HepG2 (cell line): ENCODE measurements around the gene CRAT. TPM values are rescaled to one million over a fixed set of nuclear protein-coding genes. Genes with fewer than 3 reads are reported as not detected.
A peak's percentile ranks its signal among the peaks of the same experiment; 100 is the strongest.

Experiments used
- DPF2 ChIP-seq: sonication (generic); formaldehyde crosslinking; IDR thresholded peaks from 2 replicates; pipeline ENCODE4 v1.4.0; 2020; ENCODE audit warnings: mild to moderate bottlenecking, low read depth, missing genetic modification reagents, borderline replicate concordance
- EED ChIP-seq: sonication (generic); formaldehyde crosslinking; IDR thresholded peaks from 2 replicates; pipeline ENCODE4 v1.5.0; 2020; ENCODE audit warnings: mild to moderate bottlenecking, missing genetic modification reagents
- FOXJ3 ChIP-seq: sonication (generic); formaldehyde crosslinking; IDR thresholded peaks from 2 replicates; pipeline ENCODE4 v1.4.0; 2020; ENCODE audit warnings: missing genetic modification reagents, mild to moderate bottlenecking, borderline replicate concordance
- GTF2F1 ChIP-seq: fragments of 150-350 bp; IDR thresholded peaks from 2 replicates; pipeline ENCODE4 v1.6.1; 2014; ENCODE audit warnings: low read length
- MTF1 ChIP-seq: sonication (generic); formaldehyde crosslinking; IDR thresholded peaks from 2 replicates; pipeline ENCODE4 v1.5.0; 2020; ENCODE audit warnings: missing genetic modification reagents
- NFE2 ChIP-seq: sonication (generic); formaldehyde crosslinking; IDR thresholded peaks from 2 replicates; pipeline ENCODE4 v1.4.0; 2020; ENCODE audit warnings: missing genetic modification reagents
- NFE2L2 ChIP-seq: fragments of 150-350 bp; IDR thresholded peaks from 2 replicates; pipeline ENCODE4 v1.6.1; 2014; ENCODE audit warnings: low read length
- NR1H2 ChIP-seq: sonication (generic); formaldehyde crosslinking; IDR thresholded peaks from 2 replicates; pipeline ENCODE4 v1.8.1; 2022; ENCODE audit warnings: low read depth, missing genetic modification reagents, borderline replicate concordance
- ONECUT2 ChIP-seq: sonication (generic); formaldehyde crosslinking; IDR thresholded peaks from 2 replicates; pipeline ENCODE4 v1.4.0; 2020; ENCODE audit warnings: missing genetic modification reagents
- SMYD3 ChIP-seq: sonication (generic); formaldehyde crosslinking; IDR thresholded peaks from 2 replicates; pipeline ENCODE4 v1.8.1; 2023; ENCODE audit warnings: mild to moderate bottlenecking, missing genetic modification reagents
- ZC3H13 ChIP-seq: sonication (generic); formaldehyde crosslinking; IDR thresholded peaks from 2 replicates; pipeline ENCODE4 v1.8.1; 2023; ENCODE audit warnings: mild to moderate bottlenecking, missing genetic modification reagents, moderate library complexity
- ZMYM2 ChIP-seq: sonication (generic); formaldehyde crosslinking; IDR thresholded peaks from 2 replicates; pipeline ENCODE4 v1.8.0; 2022; ENCODE audit warnings: mild to moderate bottlenecking, missing genetic modification reagents
- ZMYM3 ChIP-seq: sonication (generic); formaldehyde crosslinking; IDR thresholded peaks from 2 replicates; pipeline ENCODE4 v1.5.1; 2020; ENCODE audit warnings: mild to moderate bottlenecking, missing genetic modification reagents
- ZNF225 ChIP-seq: sonication (generic); formaldehyde crosslinking; IDR thresholded peaks from 2 replicates; pipeline ENCODE4 v1.4.0; 2020; ENCODE audit warnings: mild to moderate bottlenecking, missing genetic modification reagents
- ZNF282 ChIP-seq: fragments of 450-650 bp; IDR thresholded peaks from 2 replicates; pipeline ENCODE4 v1.6.1; 2018; ENCODE audit not compliant: partially characterized antibody
- ZNF546 ChIP-seq: sonication (generic); formaldehyde crosslinking; conservative IDR thresholded peaks from 2 replicates; pipeline ENCODE4 v1.8.1; 2023; ENCODE audit warnings: mild to moderate bottlenecking, missing genetic modification reagents
- ZNF567 ChIP-seq: sonication (generic); formaldehyde crosslinking; IDR thresholded peaks from 2 replicates; pipeline ENCODE4 v1.8.1; 2023; ENCODE audit warnings: mild to moderate bottlenecking, missing genetic modification reagents, borderline replicate concordance
- ZNF782 ChIP-seq: sonication (generic); formaldehyde crosslinking; IDR thresholded peaks from 2 replicates; pipeline ENCODE4 v1.4.0; 2020; ENCODE audit warnings: missing genetic modification reagents, mild to moderate bottlenecking, borderline replicate concordance
- ZNF816 ChIP-seq: sonication (generic); formaldehyde crosslinking; IDR thresholded peaks from 2 replicates; pipeline ENCODE4 v1.8.0; 2022; ENCODE audit warnings: missing genetic modification reagents, mild to moderate bottlenecking, borderline replicate concordance
- ZNF83 ChIP-seq: sonication (generic); formaldehyde crosslinking; IDR thresholded peaks from 2 replicates; pipeline ENCODE4 v1.4.0; 2020; ENCODE audit warnings: missing genetic modification reagents, mild to moderate bottlenecking, borderline replicate concordance
- polyA plus RNA-seq, 8 experiments: library from polyadenylated mRNA; depleted of rRNA in 3 of 8; stranded (reverse) in 7 of 8; unstranded in 1 of 8; fragments of >200 nt; fragmentation: Illumina TruSeq in 4 of 8; extraction: Trizol in 4 of 8; gene quantifications; 2 replicates each; pipeline versions ENCODE4 v1.2.1 to v1.2.3, GENCODE V29; 2011 to 2016; ENCODE audit warnings: low read depth in 4 of 8, missing spikeins in 1 of 8, mixed read lengths in 1 of 8; ENCODE audit not compliant: insufficient read depth in 1 of 8
- total RNA-seq, 5 experiments: library from RNA; depleted of rRNA; stranded (reverse); fragments of >200 nt; fragmentation: Illumina TruSeq; extraction: Trizol; gene quantifications; 2 replicates each; pipeline ENCODE4 v1.2.3, GENCODE V29; 2016; ENCODE audit warnings: low read depth in 1 of 5
- TF ChIP-seq, protein P1 (sequence below): sonication (generic); formaldehyde crosslinking; IDR thresholded peaks from 2 replicates; pipeline ENCODE4 v1.5.0; 2020; ENCODE audit warnings: missing genetic modification reagents
- TF ChIP-seq, protein P2 (sequence below): sonication (generic); formaldehyde crosslinking; IDR thresholded peaks from 2 replicates; pipeline ENCODE4 v1.5.1; 2020; ENCODE audit warnings: missing genetic modification reagents, mild to moderate bottlenecking, borderline replicate concordance
- TF ChIP-seq, protein P3 (sequence below): sonication (generic); formaldehyde crosslinking; IDR thresholded peaks from 2 replicates; pipeline ENCODE4 v1.5.0; 2020; ENCODE audit warnings: missing genetic modification reagents
- TF ChIP-seq, protein P4 (sequence below): sonication (generic); formaldehyde crosslinking; IDR thresholded peaks from 2 replicates; pipeline ENCODE4 v1.5.1; 2020; ENCODE audit warnings: missing genetic modification reagents, mild to moderate bottlenecking, borderline replicate concordance

The CRAT gene
- total and polyA plus RNA-seq, 2 of the 13 experiments (the other 11 are each of a cell fraction or from before 2014, with no cell fraction given), result 26.1 to 26.6 TPM

DNA sequence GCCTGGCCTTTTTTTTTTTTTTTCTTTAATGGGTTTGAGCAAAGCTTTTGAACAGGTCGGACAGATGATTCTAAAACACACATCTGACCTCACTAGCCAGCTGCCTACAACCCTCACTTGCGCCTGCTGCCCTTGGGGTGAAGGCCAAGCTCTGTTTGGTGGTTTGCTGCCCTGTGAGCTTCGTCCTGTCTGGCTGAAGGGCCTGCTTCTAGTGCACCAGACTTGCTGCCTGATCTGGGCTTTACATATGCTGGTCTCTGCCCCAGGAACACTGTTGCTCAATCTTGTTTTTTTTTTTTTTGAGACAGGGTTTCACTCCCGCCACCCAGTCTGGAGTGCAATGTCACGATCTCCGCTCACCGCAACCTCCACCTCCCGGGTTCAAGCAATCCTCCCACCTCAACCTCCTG is 46.1 kb downstream of the CRAT start (continued):
- no peak for TF ChIP-seq ZC3H13 (CRISPR knock-in tag)
- no peak for TF ChIP-seq EED (CRISPR knock-in tag)
- TF ChIP-seq DPF2, result peak; percentile 80; the same call in 1 of the 2 replicates
- TF ChIP-seq ZNF83 (CRISPR knock-in tag), result no peak
- TF ChIP-seq NFE2L2, result no peak; the same call in 1 of the 2 replicates
- TF ChIP-seq ZNF546, result no peak
- TF ChIP-seq, protein P1, sequence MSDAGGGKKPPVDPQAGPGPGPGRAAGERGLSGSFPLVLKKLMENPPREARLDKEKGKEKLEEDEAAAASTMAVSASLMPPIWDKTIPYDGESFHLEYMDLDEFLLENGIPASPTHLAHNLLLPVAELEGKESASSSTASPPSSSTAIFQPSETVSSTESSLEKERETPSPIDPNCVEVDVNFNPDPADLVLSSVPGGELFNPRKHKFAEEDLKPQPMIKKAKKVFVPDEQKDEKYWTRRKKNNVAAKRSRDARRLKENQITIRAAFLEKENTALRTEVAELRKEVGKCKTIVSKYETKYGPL (CRISPR knock-in tag), result no peak
- TF ChIP-seq, protein P2, sequence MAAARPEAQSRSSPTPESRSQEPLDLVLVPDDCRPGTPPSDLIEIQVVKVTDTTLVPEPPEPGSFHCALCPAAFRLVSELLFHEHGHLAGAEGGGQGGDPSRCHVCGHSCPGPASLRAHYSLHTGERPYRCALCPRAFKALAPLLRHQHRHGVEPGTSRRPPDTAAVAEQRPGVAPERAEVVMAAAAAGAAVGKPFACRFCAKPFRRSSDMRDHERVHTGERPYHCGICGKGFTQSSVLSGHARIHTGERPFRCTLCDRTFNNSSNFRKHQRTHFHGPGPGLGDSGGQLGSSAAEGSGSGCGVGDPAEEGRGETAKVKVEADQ, result no peak
- TF ChIP-seq GTF2F1, result no peak
- no peak for TF ChIP-seq NFE2 (CRISPR knock-in tag)
- TF ChIP-seq, protein P3, sequence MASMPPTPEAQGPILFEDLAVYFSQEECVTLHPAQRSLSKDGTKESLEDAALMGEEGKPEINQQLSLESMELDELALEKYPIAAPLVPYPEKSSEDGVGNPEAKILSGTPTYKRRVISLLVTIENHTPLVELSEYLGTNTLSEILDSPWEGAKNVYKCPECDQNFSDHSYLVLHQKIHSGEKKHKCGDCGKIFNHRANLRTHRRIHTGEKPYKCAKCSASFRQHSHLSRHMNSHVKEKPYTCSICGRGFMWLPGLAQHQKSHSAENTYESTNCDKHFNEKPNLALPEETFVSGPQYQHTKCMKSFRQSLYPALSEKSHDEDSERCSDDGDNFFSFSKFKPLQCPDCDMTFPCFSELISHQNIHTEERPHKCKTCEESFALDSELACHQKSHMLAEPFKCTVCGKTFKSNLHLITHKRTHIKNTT (CRISPR knock-in tag), result no peak
- no peak for TF ChIP-seq ONECUT2 (CRISPR knock-in tag)
- peak; percentile 88 for TF ChIP-seq ZMYM3 (CRISPR knock-in tag)
- TF ChIP-seq SMYD3 (CRISPR knock-in tag), result no peak
- TF ChIP-seq MTF1 (CRISPR knock-in tag), result no peak
- no peak for TF ChIP-seq ZNF282
- TF ChIP-seq FOXJ3, result 0 out of 2 replicates have a peak, but pooled peaks have one; percentile 40
- TF ChIP-seq ZMYM2 (CRISPR knock-in tag), result peak; percentile 94
- TF ChIP-seq ZNF225 (CRISPR knock-in tag), result no peak
- TF ChIP-seq ZNF816, result no peak
- no peak for TF ChIP-seq ZNF567
- no peak for TF ChIP-seq ZNF782 (CRISPR knock-in tag)
- TF ChIP-seq, protein P4, sequence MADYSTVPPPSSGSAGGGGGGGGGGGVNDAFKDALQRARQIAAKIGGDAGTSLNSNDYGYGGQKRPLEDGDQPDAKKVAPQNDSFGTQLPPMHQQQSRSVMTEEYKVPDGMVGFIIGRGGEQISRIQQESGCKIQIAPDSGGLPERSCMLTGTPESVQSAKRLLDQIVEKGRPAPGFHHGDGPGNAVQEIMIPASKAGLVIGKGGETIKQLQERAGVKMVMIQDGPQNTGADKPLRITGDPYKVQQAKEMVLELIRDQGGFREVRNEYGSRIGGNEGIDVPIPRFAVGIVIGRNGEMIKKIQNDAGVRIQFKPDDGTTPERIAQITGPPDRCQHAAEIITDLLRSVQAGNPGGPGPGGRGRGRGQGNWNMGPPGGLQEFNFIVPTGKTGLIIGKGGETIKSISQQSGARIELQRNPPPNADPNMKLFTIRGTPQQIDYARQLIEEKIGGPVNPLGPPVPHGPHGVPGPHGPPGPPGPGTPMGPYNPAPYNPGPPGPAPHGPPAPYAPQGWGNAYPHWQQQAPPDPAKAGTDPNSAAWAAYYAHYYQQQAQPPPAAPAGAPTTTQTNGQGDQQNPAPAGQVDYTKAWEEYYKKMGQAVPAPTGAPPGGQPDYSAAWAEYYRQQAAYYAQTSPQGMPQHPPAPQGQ (CRISPR knock-in tag), result no peak
- TF ChIP-seq NR1H2 (CRISPR knock-in tag), result no peak
